Activated CD8-positive, alpha-beta memory T cell treated with anti-CD3 and anti-CD28 coated beads, Interleukin-2, amount 50 U/mL, for 24 hours (primary cell): Measurements from ENCODE around the gene CYTH4.

Source experiments
- DNase-seq: peaks from one replicate; pipeline ENCODE4 v3.0.0-alpha.2; 2020; ENCODE audit errors: extremely low read depth

Gene CYTH4

GRCh38 chr22:37269936-37270678 is 12.2 kb upstream of the CYTH4 start:
- DNase-seq, result no peak

- no peak for DNase-seq
Measured at GRCh38 chr22:37270928-37271650, 11.2 kb upstream of the CYTH4 start.

DNA sequence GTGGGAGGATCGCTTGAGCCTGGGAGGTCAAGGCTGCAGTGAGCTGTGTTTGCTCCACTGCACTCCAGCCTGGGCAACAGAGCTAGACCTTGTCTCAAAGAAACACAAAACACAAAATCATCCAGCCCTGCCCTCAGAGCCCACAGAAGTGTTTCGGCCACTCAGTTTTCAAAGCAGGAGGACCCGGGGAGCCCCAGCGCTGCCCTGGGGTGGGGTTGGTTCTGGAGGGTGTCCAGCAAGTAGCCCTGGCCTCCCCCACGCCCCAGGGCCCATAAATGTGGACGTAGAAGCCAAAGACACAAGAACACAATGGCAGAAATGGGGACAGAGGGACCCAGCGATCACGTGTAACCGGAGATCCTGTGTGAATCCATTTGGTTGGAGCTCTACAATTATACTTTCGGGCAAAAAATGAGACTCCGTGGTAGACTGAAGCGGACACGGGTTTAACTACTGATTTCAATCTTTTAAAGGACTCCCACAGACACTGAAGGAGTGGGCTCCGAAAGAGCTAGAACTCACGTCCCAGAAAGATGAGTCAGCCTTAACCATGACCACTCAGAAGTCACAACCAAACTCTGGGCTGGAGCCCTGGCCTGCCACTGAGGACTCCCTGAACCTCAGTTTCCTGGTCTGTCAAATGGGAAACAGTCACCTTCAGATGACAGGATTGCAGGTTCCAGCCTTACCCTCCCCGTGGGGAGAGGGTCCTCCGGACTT is 9.0 kb upstream of the CYTH4 start:
- no peak for DNase-seq

DNA sequence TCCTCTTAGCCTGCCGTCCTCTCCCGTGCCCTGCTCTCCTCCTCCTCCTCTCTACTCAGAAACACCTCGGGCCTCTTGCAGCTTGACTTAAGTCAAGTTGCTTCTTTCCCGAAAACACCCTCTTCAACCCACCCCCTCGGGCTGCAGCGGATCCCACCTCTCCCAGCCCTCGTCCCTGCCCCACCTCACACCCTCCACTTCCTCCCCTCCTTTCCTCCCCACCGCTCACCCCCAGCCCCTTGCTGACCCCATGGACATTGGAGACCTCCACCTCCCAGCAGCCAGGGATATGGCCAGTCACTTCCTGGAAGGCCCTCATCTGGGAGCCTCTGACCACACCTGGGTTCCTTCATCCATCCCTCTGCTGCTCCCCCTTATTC is 8.5 kb upstream of the CYTH4 start:
- DNase-seq, result no peak

DNA sequence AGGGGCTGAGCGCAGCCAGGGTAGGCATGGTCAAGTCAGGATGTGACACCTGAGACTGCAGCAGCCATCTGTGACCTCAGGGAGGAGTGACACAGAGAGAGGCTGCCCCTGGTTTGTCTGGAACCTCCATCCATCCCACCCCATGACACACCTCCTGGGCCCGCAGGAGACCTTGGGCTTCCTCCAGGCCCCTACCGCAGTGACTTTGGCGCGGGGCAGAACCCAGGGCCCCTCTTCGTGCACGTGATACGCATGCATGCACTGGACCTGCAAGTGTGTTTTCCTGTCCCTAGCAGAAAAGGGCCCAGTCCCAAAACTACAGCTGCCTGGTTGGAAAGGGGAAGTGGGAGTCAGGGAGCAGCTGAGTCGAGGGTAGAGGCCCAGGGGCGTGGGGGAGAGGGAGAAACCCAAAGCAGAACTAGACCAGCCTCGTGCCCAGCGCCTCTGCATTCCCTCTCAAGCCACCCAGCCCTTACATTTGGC is 7.9 kb upstream of the CYTH4 start:
- DNase-seq, result no peak

- no peak for DNase-seq
Measured at GRCh38 chr22:37275134-37275533, 7.2 kb upstream of the CYTH4 start.

DNA sequence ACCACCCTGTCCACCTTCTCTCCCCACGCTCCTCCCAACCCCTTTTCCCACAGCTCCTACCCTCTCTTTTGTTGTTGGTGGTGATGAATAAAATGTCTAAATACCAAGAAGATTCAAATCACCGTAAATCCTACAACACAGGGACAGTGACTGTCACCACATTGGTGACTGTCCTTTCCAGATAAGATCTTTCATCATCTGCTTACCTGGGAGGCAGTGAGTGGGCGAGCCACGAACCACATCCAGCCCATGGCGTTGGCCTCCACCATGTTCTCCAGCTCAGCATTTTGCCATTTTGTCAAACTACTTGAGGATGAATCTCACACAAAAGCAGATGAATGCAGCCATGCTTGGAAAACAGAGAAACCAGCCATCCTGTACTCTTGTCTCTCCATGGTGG is 6.7 kb upstream of the CYTH4 start:
- no peak for DNase-seq

DNA sequence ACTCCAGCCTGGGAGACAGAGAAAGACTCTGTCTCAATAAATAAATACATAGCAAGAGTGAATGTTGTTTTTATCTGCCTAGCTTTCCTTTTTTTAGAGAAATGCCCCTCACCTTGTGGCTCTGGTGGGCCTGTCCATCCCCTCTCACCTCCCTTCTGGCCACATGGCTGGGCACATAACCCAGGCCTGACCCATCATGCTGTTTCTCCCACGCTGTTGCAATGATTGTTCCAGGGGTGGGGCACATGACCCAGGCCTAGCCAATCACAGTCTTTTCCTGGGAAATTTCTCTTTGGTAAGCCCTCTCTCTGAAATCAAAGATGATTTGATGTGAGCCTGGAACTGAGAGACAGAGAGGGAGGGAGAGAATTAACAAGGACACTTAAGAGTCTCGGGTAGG is 5.5 kb upstream of the CYTH4 start:
- DNase-seq, result no peak

GRCh38 chr22:37277384-37277783 is 4.9 kb upstream of the CYTH4 start:
- no peak for DNase-seq

- no peak for DNase-seq
Measured at GRCh38 chr22:37278261-37278660, 4.0 kb upstream of the CYTH4 start.

GRCh38 chr22:37279331-37280181 is 2.8 kb upstream of the CYTH4 start:
- no peak for DNase-seq

DNA sequence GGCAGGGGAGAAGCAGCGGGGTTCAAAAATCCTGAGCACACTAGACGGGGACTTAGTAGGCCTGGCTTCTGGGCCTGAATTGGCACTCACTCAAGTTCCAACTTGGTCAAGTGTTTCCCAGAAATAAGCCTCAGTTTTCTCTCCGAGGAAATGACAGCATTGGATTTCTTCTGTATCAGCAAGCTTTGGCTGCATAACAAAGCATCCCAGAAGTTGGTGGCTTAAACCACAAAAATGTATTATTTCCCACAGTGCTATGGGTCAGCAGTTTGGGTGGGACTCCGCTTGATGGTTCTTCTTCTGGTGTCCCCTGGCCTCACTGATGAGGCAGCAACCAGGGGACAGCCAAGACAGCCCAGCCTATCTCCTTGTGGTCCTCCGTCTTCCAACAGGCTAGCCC is 1.6 kb upstream of the CYTH4 start:
- DNase-seq, result no peak

DNA sequence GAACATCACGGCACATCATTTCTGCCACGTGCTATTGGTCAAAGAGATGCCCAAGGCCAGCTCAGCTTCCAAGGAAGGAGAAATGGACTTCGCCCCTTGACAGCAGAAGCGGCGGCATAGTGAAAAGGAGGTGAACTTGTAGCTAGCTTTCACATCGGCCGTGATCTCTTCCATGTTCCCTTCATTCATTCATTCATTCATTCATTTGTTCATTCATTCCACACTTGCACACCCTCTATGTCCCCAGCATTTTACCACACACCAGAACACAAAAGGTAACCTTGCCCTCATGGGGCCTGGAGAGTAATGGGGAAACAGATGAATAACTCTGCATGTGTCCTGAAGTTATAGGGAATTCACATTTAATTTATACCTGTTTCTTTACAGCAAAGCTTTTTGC is 1.1 kb upstream of the CYTH4 start:
- DNase-seq, result no peak

DNA sequence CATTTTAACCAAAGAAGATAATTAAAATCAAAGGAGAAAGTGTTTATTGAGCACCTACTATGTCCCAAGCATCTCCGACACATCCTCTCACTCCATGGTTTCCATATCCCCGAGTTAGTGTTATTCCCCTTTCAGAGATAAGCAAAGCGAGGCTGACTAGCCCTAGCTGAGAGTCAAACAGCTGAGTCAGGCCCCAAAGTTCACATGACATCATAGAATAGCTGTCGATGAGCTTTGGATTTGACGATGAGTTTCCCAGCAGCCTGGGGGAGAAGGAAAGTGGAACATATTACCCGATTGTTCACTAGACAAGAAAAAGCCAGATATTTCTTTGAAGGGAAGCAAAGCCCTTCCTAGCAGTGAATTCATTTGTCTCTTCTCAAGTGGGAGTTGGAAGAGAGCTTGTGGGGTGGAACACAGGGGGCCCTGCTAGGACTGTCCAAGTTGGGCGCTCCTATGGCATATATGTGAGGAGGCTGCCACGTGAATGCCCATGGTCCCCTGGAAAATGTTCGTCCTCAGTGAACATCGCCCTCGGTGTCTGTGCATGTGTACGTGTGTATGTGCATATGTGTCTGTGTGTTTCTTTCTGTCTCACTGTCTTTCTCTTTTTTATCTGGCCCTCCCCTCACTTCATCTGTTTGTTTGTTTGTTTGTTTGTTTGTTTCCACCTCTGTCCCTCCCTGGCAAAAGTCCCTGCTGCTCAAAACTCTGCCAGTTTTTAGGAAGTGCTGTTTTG is 493 bp upstream of the CYTH4 start:
- no peak for DNase-seq

DNA sequence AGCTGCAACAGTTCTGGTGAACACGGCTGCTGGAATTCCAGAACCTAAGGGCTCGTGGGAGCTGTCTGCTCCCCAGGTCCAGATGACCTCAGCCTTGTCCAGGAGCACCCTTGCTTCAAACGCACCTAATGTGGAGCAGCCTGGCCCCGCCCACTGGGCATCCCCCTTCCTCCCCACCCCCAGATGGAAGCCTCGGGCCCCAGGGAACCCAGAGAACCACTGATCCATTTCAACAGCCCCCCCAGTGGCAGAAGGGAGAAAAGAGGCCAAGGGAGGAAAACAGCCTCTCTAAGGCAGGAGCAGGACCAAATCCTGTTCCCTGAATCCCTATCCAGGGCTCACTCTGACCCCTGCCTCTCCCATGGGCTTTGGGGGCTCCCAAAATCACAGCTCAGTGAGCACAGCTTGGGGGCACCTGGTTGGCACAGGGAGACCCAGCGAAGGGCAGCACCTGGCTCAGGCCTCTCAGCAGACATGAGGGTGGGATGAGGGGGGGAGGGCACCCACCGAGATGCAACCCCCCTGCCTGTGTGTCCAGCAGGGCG is 1.2 kb downstream of the CYTH4 start:
- no peak for DNase-seq

DNA sequence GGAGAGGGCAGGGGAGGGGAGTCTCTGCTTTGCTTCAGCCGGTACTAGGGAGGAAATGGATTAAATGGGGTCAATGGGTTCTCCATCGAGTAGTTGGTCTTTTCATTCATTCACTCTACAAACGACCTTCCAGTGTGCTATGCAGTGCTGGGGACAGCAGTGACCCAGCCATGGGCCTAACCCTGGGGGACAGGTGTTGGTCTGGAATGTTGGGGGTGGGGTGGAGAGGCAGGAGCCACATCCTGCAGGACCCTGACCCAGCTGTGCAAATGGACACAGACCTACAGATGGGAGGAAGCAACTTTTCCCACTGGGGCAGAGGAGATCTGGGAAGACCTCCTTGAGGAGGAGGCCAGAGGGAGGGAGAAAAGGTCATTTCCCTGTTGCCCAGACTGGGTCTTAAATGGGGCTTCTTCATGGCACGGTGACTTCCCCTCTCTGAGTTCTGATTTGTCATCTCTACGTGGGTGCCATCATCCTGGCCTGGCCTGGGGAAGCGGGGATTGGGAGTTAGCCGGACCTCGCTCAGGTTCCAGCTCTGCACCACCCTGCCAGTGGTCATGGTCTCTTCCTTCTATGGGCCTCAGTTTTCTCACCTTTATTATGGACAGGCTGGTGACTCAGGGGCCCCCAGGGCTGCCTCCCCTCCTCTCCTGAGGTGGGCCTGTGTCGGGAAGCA is 2.0 kb downstream of the CYTH4 start:
- DNase-seq, result no peak

- no peak for DNase-seq
Measured at GRCh38 chr22:37284805-37285355, 2.6 kb downstream of the CYTH4 start.

GRCh38 chr22:37285937-37286336 is 3.6 kb downstream of the CYTH4 start:
- no peak for DNase-seq

GRCh38 chr22:37287550-37287951 is 5.2 kb downstream of the CYTH4 start:
- DNase-seq, result no peak

DNA sequence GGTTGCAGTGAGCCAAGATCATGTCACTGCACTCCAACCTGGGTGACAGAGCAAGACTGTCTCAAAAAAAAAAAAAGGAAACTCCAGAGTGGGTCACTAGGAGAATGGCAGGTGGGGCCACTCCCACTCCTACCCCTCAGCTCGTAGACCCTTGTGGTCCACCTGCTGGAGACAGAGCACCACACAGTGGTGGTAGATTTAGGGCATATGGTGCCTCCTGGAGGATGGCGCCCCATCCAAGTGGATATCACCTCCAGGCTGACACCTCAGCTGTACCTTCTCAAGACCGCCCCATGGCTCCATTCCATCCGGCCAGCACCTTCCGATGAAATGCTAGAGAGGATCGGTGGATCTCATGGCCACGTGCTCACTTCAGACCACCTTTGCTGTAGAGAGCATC is 6.2 kb downstream of the CYTH4 start:
- DNase-seq, result no peak
